GM19099 (cell line): Measurements from ENCODE around the gene PICALM.

Experiments
- POLR2A ChIP-seq: IDR thresholded peaks from 3 replicates; pipeline ENCODE4 v1.6.1; 2011; ENCODE audit warnings: low read depth; ENCODE audit not compliant: insufficient read length; ENCODE audit errors: extremely low read depth

The PICALM gene

DNA sequence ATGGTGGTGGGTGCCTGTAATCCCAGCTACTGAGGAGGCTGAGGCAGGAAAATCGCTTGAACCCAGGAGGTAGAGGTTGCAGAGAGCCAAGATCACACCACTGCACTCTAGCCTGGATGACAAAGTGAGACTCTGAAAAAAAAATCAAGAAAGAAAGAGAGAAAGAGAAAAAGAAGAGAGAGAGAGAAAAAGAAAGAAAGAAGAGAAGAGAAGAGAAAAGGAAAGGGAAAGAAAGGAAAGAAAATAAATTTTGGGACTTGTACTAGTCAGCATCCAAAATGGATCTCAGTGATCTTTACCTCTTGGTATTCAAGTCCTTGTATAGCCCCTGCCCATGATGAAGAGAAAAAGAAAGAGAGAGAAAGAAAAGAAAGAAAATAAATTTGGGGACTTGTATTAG, 22.2 kb upstream of the PICALM start:
- TF ChIP-seq POLR2A: no peak

DNA sequence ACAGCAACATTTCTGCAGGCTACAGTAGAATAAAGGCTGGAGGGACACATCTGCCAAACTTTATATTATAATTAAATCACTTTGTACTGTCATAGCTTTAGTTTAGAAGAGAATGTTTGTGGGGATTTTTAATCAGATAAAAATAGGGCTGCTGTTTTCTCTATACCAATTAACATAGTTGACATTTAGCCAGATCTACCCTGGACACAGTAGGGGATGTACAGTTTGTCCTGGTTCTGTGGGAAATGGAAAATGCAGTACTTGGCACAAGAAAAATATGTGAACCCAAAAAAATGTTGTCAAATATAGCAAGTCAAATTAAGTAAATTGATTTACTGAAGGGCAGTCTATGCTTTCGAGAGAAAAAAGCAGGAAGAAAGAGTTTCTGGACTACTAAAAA, 20.8 kb upstream of the PICALM start:
- no peak for TF ChIP-seq POLR2A

DNA sequence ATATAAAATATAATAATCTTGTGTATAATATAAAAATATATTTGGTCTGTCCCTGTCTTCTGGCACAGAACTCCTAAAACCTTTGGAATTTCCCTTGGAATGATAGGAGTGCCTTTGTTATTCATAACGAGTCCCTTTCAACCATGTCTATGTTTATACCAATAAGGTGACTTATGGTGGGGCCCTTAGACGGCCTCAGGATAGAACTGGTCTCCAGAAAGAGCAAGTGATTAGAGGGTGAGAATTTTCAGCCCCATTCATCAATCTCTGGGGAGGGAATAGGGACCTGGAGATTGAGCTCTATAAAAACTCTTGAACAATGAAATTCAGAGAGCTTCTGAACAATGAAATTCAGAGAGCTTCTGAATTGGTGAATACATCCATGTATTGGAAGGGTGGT, 18.4 kb upstream of the PICALM start:
- no peak for TF ChIP-seq POLR2A

DNA sequence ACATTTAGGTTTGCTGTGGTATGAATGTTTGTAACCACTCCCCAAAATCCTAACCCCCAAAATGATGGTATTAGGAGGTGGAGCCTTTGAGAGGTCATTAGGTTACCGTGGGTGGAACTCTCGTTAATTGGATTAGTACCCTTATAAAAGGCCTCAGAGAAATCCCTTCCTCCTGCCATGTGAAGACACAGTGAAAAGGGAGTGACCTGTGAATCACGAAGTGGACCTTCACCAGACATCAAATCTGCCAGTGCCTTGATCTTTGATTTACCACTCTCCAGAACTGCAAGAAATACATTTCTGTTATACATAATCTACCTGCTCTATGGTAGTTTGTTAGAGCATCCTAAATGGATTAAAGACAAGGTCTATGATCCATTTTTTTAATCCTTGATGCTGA, 12.6 kb upstream of the PICALM start:
- TF ChIP-seq POLR2A: no peak

DNA sequence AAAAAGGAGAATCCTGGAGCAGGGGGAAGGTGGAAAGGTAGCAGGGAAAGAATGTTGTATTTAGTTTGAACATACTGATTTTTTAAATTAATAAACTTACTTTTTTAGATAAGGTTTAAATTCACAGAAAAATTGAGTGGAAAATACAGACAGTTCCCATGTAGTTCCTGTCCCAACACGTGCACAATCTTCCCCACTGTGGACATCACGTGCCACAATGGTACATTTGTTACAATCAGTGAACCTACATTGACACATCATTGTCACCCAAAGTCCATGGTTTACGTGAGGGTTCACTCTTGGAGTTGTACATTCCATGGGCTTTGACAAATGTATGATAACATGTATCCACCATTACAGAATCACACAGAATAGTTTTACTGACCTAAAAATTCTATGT, 10.5 kb upstream of the PICALM start:
- no peak for TF ChIP-seq POLR2A

DNA sequence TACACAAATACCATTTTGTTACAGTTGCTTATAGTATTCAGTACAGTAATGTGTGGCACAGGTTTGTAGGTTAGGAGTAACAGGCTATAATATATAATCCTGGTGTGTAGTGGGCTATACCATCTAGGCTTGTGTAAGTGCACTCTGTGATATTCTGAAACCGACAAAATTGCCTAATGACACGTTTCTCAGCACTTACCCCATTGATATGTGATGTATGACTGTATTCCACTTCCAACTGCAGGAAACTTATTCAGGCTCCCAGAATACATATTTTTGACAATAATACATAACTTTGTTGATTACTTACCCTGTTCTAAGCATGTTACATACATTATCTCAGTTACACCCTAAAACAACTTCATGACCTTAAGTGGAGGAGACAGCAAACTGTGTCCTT, 5.1 kb upstream of the PICALM start:
- no peak for TF ChIP-seq POLR2A

DNA sequence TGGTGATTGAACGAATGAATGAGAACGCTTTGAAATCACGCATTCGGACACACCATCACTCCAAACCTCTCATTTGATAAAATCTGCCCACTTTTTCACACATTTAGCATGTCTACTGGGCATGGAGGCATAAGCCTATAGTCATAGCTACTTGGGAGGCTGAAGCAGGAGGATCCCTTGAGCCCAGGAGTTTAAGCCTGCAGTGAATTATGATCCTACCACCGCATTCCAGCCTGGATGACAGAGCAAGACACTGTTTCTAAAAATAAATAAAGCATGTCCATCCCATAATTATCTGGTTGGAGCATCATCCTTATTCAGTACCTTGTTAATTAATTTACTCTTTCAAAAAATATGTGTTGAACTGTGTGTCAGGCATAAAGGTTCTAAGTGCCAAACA, 3.3 kb upstream of the PICALM start:
- no peak for TF ChIP-seq POLR2A

DNA sequence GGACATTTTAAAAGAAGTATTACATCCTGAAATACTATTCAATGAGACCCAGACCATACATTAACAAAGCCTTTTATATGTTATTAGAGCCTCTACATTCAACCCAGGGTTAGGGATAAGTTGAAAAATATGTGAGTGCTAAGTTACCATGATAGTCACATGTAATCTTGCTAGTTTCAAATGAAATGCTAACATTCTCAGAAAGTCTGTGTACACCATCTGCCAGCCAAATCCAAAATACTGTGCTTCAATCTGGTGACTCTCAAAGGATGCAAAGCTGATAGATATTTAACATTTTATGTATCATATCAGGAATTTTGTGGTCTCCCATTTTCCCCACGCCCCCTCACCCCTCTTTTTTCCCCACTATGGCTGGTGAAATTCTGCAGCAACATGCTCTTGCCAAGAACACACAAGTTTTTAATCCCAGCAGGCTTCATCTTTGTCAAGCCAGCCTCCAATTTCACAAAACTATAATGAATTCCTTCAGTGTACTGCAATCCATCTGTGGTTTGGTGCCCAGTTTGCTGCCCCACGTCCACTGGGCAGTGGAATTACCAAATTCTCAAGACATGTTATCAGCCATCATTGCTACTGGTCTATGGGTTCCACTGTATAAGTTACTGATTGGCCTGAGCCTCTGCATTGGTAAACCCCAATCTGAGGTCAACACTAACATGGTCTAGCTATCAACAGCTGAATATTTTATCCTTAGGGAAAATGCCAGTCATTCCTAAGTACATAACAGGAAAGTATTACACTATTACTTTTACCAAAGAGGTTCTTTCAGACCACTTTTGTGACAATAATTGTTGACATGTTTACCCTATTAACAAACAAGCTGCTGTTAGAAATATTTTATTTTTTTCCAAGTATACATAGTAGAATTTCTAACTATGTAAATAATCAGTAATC, 1.5 kb upstream of the PICALM start:
- no peak for TF ChIP-seq POLR2A

DNA sequence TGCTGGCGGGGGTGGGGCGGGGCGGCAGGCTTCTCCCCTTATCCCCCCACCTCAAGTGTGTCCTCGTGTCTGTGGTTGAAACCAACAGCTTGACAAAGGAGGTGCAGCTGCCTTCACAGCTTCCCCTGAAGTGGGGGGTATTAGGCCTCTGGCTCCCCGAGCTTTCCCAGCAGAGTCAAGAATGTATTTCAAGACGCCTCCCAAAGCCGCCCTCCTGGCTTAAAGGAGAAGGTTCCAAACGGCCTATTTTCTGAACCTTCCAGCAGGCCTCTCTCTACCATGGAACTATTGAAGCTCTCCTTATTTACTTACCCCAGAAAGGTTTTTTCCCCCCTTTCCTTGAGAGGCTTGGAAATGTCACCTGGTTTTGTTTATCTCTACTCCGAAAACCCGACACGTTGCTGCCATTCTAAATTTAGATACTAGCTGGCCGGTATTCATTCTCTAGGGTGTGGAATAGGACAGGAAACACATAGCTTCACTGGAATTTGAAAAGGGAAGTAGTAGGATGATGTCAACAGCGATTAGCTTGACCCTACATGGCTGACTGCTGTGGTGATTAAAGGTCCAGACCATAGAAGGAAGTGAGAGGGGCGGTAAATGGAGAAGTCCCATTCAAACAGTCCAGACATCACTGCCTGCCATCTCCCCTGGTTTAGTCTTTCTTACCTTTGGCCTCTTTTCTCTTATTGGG, 671 bp upstream of the PICALM start:
- no peak for TF ChIP-seq POLR2A

DNA sequence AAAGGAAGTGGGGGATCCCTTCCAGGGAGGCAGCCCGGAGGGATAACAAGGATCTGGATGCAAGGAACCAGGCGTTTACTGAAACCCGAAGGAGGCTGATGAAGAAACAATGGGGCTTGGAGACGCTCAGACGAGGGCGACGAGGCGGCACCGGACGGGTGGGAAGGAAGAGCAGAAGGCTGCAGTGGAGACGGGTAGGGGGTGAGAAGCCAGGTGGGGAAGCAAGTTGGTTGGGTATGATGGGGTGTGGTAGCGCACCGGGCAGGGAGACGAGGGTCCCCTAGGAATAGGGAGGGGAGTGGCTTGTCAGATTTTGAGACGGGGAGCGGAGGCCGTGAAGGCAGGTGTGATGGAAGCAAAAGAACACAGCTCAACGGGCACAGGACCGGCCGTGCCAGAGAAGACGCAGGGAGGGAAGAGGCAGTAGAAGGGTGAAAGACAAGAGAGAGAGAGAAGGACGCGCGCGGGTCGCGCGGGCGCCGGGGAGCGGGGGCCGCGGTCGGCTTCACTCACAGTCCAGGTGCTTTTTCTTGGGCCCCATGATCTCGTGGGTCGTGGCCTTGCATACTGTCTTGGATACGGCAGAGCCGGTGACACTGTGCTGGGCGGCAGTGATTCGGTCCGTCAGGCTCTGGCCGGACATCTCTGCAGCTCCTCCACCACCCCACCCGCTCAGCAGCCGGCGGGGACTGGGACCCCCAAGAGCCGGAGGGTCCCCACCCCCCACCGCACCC, 579 bp downstream of the PICALM start:
- peak; percentile 49 for TF ChIP-seq POLR2A

DNA sequence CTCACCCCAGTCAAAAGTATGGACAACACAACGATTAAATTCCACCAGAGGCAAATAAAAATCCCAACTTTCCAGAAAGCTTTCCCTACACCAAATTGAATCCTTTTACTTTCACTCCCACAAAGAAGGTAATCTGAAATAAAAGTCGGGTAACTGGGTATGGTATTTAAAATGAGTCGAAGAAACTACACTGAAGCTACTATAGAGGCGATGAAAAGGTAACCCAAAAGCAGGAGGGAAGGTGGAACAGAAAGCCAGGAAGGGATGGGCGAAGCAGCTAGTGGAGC, 1.1 kb downstream of the PICALM start:
- TF ChIP-seq POLR2A: no peak

DNA sequence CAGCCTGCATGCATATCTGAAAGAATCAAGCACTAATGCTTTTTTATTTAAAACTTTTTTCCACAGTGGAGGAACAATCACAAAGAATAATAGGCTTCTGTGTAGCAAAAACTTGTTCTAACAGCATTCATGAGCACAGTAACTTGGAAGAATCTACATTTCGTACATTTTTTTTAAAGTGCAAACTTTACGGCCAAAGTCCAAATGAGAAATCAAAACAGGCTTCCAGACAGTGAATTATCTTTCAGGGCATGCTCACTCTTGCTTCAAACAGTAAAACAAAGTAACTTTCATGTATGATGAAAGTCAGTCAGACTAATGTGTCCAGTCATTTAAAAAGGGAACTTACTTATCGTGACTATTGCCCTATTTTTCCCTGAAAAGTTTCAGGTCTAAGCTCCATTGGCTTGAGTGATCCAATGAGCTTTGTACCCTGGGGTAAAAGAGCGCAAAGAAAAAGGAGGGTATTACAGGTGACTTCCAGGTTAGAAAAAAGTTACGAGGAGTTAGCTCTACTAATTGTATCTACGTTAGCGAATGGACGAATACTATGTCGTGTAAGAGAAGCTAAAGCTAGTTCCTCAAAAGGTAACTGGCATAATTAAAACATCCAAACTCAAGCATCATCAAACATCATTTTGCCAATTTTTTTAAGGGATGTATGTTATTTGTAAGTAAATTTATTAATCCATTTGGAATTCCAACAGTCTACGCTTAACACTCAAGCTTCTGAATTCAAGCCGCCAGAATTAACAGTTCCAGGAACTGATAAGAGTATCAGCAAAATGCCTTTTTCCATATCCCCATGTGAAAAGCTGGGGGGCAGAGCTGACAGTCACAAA, 1.7 kb downstream of the PICALM start:
- TF ChIP-seq POLR2A: no peak

DNA sequence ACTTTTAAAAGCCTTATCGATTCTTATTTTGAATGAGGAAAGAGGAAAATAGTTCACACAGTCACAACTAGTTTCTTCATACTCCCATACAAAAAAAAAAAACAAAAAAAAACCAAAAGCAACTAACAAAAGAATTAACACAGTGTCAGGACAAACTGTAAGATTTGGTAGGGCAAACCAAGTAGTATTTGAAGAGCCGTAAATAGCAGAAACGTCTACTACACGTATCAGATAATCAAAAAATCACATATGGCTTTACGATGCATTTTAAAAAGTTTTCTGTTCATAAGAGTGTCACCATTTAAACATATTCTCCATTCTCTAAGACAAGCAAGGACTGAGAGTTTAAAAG, 2.3 kb downstream of the PICALM start:
- no peak for TF ChIP-seq POLR2A

DNA sequence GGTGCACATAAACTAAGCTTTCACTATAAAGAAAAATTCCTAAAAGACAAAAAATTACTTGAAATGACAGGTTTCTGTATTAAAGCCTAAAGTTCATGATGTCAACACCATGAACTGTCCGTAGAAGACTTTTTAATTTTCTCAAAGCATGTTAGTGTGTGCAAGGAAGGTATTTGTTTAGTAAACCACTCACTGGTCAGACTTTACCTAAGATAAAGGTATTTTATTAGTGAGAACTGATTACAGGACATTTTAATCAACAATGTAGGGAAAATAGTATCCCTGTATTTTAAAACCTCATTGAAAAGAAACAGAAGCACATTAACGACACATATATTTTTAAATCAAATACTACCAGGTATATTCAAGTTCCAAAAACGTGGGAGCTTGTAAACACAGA, 2.9 kb downstream of the PICALM start:
- TF ChIP-seq POLR2A: no peak

DNA sequence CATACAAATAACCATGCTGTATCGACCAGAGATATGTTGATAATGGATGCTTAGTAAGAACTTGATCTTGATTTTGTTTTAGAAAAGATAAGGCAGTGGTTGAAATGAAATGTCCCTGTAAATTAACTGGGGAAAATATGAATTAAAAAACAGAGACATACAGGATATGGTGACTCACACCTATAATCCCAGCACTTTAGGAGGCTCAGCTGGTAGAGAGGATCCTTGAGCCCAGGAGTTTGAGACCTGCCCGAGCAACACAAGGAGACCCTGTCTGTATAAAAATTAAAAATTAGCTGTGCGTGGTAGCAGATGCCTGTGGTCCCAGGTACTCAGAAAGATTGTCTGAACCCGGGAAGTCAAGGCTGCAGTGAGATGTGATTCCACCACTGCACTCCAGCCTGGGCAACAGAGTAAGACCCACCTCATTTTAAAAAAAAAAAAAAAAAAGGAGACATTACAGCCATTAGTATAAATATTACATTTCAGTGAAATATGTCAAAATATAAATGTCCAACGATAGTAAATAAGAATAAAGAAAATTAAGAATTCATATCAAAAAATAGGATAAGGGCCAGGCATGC, 4.6 kb downstream of the PICALM start:
- no peak for TF ChIP-seq POLR2A
